Caco-2 (cell line): ENCODE measurements around the gene BASP1. TPM values are rescaled to one million over a fixed set of nuclear protein-coding genes. Genes with fewer than 3 reads are reported as not detected.

Experiments used
- BruUV-seq: library from RNA; stranded (reverse); fragments of 400-500 nt; replicated peaks from 2 replicates; lab custom pipeline; 2021; lab: Mats Ljungman, UMichigan
- CTCF ChIA-PET: fragments of 300-600 bp; sonication (Branson Sonifier 250); formaldehyde crosslinking; loops from one replicate; lab custom pipeline; 2022; ENCODE audit warnings: antibody characterized with exemption; lab: Charles Lee
- POLR2A ChIA-PET: fragments of 300-600 bp; sonication (Branson Sonifier 250); formaldehyde crosslinking; loops from one replicate; lab custom pipeline; 2022; ENCODE audit warnings: antibody characterized with exemption; lab: Charles Lee
- DNase-seq, 2 experiments: peaks; one replicate each; pipeline versions ENCODE4 v3.0.0 to v3.0.0-alpha.2; 2020 to 2022
- H3K27me3 ChIP-seq: replicated peaks from 2 replicates; pipeline ENCODE4 v1.6.0; 2011; ENCODE audit warnings: low read length; ENCODE audit not compliant: control insufficient read depth, insufficient read depth
- H3K36me3 ChIP-seq: 2 replicates; pipeline ENCODE4 v1.5.1; 2011; ENCODE audit warnings: low read length; ENCODE audit not compliant: control insufficient read depth, insufficient read depth
- H3K4me1 ChIP-seq: fragments of 250-450 bp; sonication (Bioruptor Pico); 2 replicates; pipeline ENCODE4 v1.5.1; 2020; ENCODE audit warnings: mild to moderate bottlenecking
- H3K4me3 ChIP-seq: 2 replicates; pipeline ENCODE4 v1.5.1; 2011; ENCODE audit warnings: low read depth, mild to moderate bottlenecking, control low read depth, low read length
- H3K9me3 ChIP-seq: fragments of 250-450 bp; sonication (Bioruptor Pico); 2 replicates; pipeline ENCODE4 v1.5.1; 2020; ENCODE audit warnings: mild to moderate bottlenecking, moderate library complexity
- H3K27ac Mint-ChIP-seq: one replicate; pipeline ENCODE4 v1.8.0; 2022; ENCODE audit warnings: mixed read lengths; ENCODE audit not compliant: unreplicated experiment
- H3K27me3 Mint-ChIP-seq: one replicate; pipeline ENCODE4 v1.8.0; 2022; ENCODE audit warnings: mixed read lengths; ENCODE audit not compliant: insufficient read depth, unreplicated experiment
- H3K36me3 Mint-ChIP-seq: one replicate; pipeline ENCODE4 v1.8.0; 2022; ENCODE audit warnings: mild to moderate bottlenecking, mixed read lengths; ENCODE audit not compliant: insufficient read depth, unreplicated experiment
- H3K4me1 Mint-ChIP-seq: one replicate; pipeline ENCODE4 v1.8.0; 2022; ENCODE audit warnings: low read depth, mixed read lengths; ENCODE audit not compliant: unreplicated experiment
- H3K4me3 Mint-ChIP-seq: one replicate; pipeline ENCODE4 v1.8.0; 2022; ENCODE audit warnings: mild to moderate bottlenecking, moderate library complexity, mixed read lengths; ENCODE audit not compliant: unreplicated experiment
- H3K9me3 Mint-ChIP-seq: one replicate; pipeline ENCODE4 v1.8.0; 2022; ENCODE audit warnings: mixed read lengths; ENCODE audit not compliant: unreplicated experiment
- intact Hi-C: fragments of 100-400 bp; cut with micrococcal nuclease; formaldehyde crosslinking; loops from one replicate; pipeline ENCODE4 v1.10.0; 2022; ENCODE audit not compliant: unreplicated experiment
- total RNA-seq: library from RNA; stranded (reverse); gene quantifications from 2 replicates; pipeline ENCODE4 v1.2.3, GENCODE V29; 2022
- TF ChIP-seq, protein P1 (sequence below), 2 experiments: fragments of 200-600 bp in 1 of 2; IDR thresholded peaks; 1 replicate in 1 of 2; 2 replicates in 1 of 2; pipeline versions ENCODE4 v1.5.1 to v1.8.0; 2011 to 2022; ENCODE audit warnings: antibody characterized with exemption in 1 of 2, control low read depth in 1 of 2, inconsistent platforms in 1 of 2, low read depth in 1 of 2, low read length in 1 of 2, mild to moderate bottlenecking in 1 of 2, moderate library complexity in 1 of 2; ENCODE audit not compliant: insufficient read depth in 1 of 2, severe bottlenecking in 1 of 2, unreplicated experiment in 1 of 2

The BASP1 gene
- total RNA-seq, 1 experiment from 2014 or later: 78.1 TPM

DNA sequence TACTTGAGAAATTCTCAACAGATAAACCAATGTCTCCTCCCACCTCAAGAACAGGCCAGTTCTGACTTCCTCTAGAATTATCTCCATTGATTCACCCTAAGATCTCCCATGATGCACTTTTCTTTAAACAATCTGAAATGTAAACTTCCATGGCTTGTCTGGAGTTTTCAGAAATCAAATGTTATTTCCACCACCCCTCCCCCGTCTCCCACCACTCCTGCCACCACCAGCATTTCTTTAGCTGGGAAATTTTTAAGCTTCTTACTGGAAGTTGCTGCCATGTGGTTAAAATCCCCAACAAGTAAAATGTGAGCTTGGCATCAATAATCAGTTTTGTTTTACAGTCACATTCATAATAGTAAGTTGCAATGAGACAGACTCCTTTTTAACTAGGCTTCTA, 32.8 kb upstream of the BASP1 start:
- Histone ChIP-seq H3K4me1 (peaks cover 25% of the 10 kb centered on the region), H3K9me3 (no peaks in the 10 kb centered on the region), H3K4me3 (no peak overlapping the region), H3K36me3 (no peaks in the 10 kb centered on the region), H3K27me3 (no peaks in the 10 kb centered on the region)
- H3K27me3 Mint-ChIP-seq: no peaks in the 10 kb centered on the region
- peaks cover 8% of the 10 kb centered on the region for H3K36me3 Mint-ChIP-seq
- peaks cover 34% of the 10 kb centered on the region for H3K4me1 Mint-ChIP-seq
- CTCF ChIA-PET: no interaction called here
- BruUV-seq: no TSS peak
- POLR2A ChIA-PET: no interaction called here
- no peak overlapping the region for H3K4me3 Mint-ChIP-seq
- no peak for DNase-seq
- TF ChIP-seq, protein P1, sequence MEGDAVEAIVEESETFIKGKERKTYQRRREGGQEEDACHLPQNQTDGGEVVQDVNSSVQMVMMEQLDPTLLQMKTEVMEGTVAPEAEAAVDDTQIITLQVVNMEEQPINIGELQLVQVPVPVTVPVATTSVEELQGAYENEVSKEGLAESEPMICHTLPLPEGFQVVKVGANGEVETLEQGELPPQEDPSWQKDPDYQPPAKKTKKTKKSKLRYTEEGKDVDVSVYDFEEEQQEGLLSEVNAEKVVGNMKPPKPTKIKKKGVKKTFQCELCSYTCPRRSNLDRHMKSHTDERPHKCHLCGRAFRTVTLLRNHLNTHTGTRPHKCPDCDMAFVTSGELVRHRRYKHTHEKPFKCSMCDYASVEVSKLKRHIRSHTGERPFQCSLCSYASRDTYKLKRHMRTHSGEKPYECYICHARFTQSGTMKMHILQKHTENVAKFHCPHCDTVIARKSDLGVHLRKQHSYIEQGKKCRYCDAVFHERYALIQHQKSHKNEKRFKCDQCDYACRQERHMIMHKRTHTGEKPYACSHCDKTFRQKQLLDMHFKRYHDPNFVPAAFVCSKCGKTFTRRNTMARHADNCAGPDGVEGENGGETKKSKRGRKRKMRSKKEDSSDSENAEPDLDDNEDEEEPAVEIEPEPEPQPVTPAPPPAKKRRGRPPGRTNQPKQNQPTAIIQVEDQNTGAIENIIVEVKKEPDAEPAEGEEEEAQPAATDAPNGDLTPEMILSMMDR (IDR thresholded peaks at IDR 0.05; ENCODE audit: insufficient read depth in 1 of 2, low read depth in 1 of 2, low read length in 1 of 2, severe bottlenecking in 1 of 2, unreplicated experiment in 1 of 2): no peak
- H3K9me3 Mint-ChIP-seq: no peaks in the 10 kb centered on the region
- H3K27ac Mint-ChIP-seq: no peak overlapping the region
- intact Hi-C loops: no loop called here

DNA sequence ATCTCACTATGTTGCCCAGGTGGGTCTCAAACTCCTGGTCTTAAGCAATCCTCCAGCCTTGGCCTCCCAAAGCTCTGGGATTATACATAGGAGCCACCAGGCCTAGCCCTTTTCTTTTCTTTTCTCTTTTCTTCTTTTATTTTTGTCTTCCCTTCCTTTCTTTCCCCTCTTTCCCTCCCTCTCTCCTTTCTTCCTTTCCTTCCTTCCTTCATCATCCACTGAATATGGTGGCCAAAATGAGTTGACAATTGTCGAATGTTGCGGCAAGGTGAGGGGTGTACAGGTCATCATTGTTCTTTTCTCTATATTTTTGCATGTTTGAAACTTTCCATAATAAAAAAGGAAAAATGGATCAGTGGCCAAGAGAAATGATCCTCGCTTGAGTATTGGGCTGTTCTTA, 32.1 kb upstream of the BASP1 start:
- CTCF ChIA-PET: interaction anchor here (0.7 kb wide), 1 partner anchor 261 kb away, joined by 4 read pairs; no protein-coding TSS in a partner anchor
- TF ChIP-seq, protein P1 (IDR thresholded peaks at IDR 0.05; ENCODE audit: insufficient read depth in 1 of 2, low read depth in 1 of 2, low read length in 1 of 2, severe bottlenecking in 1 of 2, unreplicated experiment in 1 of 2): no peak
- Histone ChIP-seq H3K27me3 (no peaks in the 10 kb centered on the region), H3K4me3 (no peak overlapping the region), H3K4me1 (peaks cover 25% of the 10 kb centered on the region), H3K9me3 (no peaks in the 10 kb centered on the region), H3K36me3 (no peaks in the 10 kb centered on the region)
- intact Hi-C loops: no loop called here
- no TSS peak for BruUV-seq
- H3K27ac Mint-ChIP-seq: no peak overlapping the region
- POLR2A ChIA-PET: no interaction called here
- no peaks in the 10 kb centered on the region for H3K27me3 Mint-ChIP-seq
- peaks cover 37% of the 10 kb centered on the region for H3K4me1 Mint-ChIP-seq
- H3K36me3 Mint-ChIP-seq: peaks cover 8% of the 10 kb centered on the region
- H3K4me3 Mint-ChIP-seq: no peak overlapping the region
- H3K9me3 Mint-ChIP-seq: no peaks in the 10 kb centered on the region
- no peak for DNase-seq

DNA sequence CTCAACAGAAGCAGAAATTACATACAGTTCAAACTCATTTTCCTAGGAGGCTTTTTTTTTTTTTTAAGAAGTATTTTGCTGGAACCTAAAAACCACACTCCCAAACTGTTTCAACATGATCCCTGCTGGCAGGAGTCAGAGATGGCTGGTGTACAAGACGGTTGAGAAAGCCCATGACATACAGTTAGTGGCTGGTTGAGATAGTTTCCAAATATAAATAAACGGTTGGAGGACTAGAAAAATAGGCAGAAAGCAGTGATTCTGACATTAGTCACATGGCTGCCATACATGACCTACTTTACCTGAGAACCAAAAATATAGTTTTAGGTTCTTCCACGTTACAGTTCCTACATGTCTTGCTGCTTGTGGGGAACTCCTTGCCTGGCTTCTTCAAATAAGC, 31.7 kb upstream of the BASP1 start:
- peaks cover 8% of the 10 kb centered on the region for H3K36me3 Mint-ChIP-seq
- H3K27me3 Mint-ChIP-seq: no peaks in the 10 kb centered on the region
- H3K4me1 ChIP-seq: peaks cover 25% of the 10 kb centered on the region
- no TSS peak for BruUV-seq
- DNase-seq: no peak
- H3K36me3 ChIP-seq: no peaks in the 10 kb centered on the region
- no peaks in the 10 kb centered on the region for H3K9me3 ChIP-seq
- intact Hi-C loops: no loop called here
- ChIA-PET POLR2A (no interaction called here), CTCF (interaction anchor here (0.7 kb wide), 1 partner anchor 262 kb away, joined by 4 read pairs; no protein-coding TSS in a partner anchor)
- H3K4me3 ChIP-seq: no peak overlapping the region
- H3K4me3 Mint-ChIP-seq: no peak overlapping the region
- H3K27ac Mint-ChIP-seq: no peak overlapping the region
- H3K4me1 Mint-ChIP-seq: peaks cover 38% of the 10 kb centered on the region
- H3K9me3 Mint-ChIP-seq: no peaks in the 10 kb centered on the region
- TF ChIP-seq, protein P1 (IDR thresholded peaks at IDR 0.05; ENCODE audit: insufficient read depth in 1 of 2, low read depth in 1 of 2, low read length in 1 of 2, severe bottlenecking in 1 of 2, unreplicated experiment in 1 of 2): no peak
- no peaks in the 10 kb centered on the region for H3K27me3 ChIP-seq
